ENCODE measurements around the gene BANK1.
"Not testable (repeated sequence)": the region's sequence is repeated elsewhere in the genome, so short reads cannot be mapped to it uniquely, and the experiment has no call there.

The BANK1 gene

DNA sequence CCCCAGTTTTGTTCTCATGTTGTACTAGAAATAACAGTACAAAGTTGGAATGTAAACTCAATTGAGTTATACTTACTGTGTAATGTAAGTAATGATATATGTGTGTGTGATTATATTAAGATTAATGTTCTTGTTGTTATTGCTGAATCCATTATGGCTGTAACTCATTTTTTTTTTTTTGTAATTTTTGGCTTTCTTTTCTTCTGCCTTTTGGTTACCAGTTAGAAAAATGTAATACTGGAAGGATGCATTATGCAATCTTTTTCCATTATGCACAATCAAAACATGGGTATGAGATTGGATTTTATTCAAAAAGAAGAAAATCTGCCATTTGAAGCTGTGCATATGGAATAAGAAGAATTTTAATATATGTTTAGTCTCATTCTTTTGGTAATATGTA, 34.0 kb downstream of the BANK1 start:
- DNase-seq, result no peak

DNA sequence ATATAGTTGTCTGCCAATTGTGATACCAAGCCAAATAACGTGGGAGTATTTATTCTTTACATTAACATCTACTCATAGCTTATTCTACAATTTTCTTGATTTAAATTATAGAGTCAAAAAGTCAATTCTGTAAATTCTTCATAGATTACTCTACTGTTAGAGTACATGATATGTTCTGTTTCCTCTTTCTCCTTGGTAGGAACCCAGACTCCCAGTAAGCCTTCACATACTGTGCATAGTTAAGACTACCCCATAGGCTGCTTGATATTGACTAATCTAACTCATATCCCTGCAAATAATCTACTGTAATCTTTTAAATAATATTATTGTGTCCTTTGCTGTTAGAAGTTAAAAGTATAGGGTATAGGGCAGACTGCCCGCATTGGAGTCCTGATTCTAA, 35.4 kb downstream of the BANK1 start:
- no peak for DNase-seq

DNA sequence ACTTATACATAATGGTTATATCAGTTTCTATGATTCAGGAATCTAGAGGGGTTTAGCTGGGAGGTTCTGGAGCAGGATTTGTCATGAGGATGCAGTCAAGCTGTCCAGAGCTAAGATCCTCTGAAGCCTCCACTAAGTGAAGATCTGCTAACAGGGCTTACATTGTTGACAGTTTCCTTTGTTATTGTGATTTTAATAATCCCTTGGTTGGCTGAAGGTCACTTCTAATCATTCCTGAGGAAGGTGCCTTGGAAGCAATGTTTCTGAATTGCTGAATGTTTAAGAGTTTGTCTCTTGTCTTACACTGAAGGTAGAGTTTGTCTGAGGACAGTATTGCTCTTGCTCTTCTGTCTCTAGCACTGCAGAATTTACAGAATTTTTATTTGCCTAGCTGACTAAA, 41.3 kb downstream of the BANK1 start:
- DNase-seq, result no peak

DNA sequence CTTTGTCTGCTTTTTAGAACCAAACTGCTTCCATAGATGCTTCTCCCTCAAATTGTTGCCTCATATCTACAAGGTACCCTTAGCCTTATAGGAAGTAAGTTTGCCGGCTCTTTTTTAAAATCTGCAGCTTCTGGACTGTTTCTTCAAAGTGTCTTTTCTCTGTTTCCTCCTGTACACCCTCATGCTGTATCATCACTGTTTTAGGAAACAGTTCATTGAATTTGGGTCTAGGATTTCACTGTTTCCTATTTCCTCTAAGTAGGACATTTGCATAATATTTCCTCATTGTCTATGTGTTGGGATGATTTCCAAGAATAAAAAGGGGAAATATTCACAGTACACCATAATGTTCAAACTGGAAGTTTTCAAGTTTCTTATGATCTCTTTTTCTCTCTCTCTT, 43.0 kb downstream of the BANK1 start:
- no peak for DNase-seq

DNA sequence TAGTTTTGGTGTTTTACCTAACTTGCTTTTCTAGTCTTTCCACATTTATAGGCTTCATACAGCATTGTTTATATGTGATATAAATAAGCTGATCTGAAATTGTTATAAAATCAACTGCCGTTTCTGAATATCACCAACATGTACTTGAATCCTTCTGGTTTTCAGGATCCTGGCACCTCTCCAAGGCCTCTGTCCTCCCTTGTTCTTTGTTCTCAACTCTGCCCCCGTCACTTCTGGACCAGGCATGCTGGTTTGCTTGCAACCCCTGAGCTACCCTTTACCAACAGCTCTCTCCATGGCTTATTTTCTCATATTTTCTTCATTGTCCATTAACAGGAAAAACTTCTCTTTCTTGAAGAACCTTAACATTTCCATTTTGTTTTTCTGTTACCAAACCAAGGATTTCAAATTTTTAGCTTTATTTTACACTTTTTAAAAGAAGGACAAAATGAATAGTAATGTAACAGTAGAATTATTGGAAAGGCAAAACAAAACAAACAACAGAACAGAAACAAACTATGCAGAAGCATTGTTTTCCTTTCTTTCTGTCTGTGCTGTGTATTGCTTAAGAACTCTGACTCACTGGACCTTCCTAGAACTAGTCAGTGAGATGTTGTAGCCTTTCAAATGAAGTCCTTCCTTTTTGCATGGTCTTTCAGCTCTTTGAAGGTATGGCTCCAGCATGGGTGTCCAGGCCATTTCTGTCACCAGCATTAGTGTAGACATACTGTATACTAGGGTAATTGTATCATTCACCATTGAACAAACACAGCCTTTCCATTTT, 44.8 kb downstream of the BANK1 start:
- DNase-seq, result no peak

DNA sequence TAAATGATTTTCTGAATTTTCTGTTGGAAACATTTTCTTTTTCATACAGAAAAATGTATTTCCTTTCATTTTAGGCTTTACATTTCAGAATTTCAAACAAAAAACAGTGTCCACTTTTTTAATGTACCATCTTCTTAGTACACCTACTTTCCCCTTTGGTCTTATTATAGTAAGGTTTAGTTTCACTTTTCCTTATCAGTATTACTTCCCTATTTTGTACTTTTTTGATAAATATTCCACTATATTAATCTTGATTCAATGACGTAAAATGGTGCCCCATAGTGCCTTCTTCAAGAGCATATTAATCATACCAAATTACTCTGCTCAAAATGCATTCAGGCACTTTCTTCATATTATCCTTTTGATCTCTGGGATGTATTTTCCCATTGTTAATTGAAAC, 52.5 kb downstream of the BANK1 start:
- DNase-seq, result no peak

DNA sequence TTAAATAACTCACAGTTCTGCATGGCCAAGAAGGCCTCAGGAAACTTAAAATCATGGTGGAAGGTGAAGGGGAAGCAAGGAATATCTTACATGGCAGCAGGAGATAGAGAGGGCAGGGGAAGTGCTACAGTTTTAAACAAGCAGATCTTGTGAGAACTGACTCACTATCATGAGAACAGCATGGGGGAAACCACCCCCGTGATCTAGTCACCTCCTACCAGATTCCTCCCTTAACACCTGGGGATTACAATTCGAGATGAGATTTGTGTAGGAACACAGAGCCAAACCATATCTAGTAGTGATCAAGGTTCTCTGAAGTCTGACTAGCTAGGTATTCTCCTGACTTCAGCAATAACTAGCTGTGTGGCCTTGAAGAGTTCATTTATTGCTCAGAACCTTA, 56.0 kb downstream of the BANK1 start:
- no peak for DNase-seq

DNA sequence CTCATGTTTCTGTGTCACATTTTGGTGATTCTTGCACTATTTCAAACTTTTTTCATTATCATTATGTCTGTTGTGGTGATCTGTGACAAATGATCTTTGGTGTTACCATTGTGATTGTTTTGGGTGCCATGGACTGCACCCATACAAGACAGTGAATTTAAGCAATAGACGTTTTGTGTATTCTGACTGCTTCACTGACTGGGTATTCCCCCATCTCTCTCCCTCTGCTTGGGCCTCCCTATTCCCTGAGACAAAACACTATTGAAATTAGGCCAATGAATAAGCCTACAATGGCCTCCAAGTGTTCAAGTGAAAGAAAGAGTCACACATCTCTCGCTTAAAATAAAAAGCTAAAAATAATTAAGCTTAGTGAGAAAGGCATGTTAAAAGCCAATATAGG, 60.2 kb downstream of the BANK1 start:
- no peak for DNase-seq

DNA sequence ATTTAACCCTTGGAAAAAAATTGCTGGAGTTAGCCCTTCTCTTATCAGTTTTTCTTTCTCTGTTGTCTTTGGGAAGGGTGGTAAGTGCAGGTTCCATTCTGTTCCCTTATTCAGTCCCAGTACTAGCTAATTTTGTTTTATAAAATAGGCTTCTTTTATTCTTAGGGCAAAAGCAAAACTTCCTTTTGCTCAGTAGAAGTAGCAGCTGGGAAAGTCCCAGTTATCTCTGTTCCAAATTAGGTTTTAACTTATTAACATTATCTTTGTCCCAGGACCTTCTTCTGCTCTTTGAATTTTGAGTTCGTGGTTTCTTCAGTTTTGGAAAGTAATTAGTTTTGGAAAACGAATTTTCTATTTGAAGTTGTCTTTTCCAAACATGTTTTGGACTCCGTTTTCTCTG, 61.1 kb downstream of the BANK1 start:
- DNase-seq, result no peak

DNA sequence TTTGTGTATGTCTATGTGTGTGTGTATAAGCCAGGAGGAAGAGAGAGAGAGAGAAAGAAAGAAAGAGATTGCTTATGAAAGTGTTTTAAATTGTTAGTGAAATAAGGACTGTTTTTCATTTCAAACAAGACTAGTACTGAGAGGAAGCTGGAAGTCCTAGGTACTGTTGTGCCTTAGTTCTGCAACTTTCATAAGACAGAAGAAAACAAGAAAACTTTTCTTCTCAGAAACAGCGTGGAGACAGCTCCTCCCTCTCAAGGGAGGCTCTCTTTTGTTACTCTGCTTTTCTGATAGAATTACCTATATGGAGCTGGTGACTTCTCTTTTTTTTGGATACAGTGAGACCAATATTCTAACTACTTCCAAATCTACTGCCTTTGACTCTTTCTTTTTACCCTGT, 62.5 kb downstream of the BANK1 start:
- DNase-seq, result no peak

DNA sequence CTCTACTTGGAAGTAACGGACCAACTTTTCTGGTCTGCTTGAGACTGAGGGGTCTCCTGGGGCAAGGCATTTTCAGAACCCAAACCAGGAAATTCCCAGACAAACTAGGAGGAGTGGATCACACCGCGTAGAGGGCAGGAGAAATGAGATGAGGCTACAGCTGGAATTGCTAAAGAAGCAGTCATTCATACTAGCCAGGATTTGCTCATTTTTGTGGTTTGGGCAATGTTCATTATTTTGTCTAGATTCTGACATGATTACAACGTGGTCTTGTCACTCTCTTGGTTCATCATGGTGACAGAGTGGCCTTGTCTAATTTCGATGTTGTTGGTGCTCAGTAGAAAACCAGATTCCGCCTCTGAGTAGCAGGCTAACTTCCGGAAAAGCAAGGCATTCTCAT, 63.2 kb downstream of the BANK1 start:
- DNase-seq, result no peak

DNA sequence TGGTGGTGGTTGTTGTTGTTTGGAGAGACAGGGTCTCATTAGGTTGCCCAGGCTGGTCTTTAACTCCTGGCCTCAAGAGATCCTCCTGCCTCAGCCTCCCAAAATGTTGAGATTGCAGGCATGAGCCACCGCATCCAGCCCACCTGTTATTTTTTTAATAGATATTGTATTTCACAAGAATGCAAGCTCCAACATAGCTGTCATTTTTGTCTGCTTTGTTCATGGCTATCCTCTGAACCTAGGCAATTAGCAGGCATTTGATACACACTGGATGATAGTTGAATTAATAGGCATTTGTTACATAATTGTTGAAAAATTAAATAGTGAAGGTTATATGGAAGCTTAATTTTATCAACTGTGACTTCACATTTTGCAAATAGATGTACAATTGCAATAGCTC, 64.7 kb downstream of the BANK1 start:
- DNase-seq, result no peak

DNA sequence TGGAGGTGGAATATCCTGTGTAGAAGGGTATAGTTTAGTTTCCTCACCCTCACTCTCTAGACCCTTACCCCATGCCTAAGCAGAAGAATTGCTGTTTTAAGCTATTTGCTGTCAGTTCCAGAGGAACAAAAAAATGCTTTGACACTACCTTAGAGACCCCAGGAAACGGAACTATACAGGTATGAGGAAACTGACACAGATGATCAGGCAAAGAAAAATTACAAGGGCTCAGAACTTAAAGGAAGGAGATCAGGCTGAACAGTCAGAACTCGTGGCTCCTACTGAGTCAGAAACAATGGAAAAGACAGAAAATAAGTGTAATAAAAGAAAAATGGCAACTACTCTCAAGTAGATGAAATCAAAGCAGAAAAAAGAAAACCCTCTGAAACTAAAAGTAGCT, 65.6 kb downstream of the BANK1 start:
- no peak for DNase-seq

DNA sequence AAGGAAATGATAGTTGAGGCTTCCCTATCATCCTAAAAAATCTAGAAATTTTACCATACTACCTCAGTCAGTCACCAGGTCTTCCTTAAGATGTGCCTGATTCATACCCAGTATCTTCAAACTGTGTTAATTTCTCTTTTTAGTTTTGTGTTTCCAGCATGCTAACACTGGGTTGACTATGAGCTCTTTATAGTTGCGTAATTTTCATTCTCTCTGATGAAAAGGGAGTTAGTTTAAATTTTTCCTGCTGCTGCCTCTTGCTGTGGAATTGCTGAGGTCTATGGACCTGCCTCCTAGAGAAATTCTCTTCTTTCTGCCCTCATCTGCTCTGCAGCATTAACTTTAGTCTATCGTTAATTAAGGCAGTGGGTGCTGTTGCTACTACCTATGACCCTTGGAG, 66.6 kb downstream of the BANK1 start:
- DNase-seq, result no peak

DNA sequence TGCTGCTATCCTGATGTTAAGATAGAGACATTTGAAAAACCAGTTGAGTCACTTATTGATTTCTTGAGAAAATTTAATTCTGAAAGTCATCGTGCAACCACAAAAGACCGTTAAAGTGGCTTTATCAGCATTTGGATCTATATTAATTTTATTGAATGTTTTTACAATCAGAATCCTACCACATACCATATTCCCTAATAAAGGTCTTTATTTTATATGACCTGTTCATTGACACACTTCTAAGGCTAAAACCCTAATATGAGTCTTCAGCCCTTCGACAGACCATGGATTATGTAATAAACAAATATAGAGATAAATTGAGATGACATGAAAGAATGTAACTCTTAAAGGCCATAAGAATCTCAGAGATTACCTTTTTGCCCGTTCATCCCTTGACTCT, 68.1 kb downstream of the BANK1 start:
- DNase-seq, result no peak

DNA sequence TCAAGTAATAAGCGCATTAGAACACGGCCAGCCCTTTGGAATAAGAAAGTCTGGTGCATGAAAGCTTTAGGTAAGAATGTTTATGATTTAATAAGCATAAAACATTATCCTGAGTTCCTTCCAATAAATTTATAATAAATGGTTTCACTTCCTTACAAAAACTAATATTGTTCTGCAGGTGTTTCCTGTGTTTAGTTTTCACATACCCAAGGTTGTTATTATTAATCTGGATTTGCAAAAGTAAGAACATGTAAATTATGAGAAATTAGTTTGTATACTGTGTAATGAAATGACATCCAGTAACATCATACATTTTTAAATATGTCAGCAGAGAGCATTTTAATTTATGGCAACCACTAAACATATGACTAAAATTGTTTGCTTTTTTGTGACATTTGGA, 72.1 kb downstream of the BANK1 start:
- no peak for DNase-seq

DNA sequence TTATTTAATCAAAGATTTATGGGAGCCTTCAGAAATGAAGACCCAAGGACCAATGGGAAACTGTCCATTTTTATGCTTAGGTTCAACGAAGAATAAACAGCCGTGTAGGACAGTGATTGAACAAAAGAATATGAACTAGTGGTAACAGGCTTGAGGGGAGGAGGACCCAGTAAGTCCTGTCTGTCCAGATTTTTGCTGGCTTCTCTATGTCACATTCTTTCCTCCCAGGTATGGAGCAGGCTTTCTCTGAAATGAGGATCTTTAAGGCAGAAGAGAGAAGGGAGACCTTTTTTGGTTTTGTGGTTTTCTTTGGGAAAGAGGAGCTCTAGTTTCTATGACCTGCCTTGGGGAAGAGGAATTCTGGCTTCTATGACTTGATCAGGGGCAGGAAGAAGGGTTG, 74.1 kb downstream of the BANK1 start:
- DNase-seq, result no peak

DNA sequence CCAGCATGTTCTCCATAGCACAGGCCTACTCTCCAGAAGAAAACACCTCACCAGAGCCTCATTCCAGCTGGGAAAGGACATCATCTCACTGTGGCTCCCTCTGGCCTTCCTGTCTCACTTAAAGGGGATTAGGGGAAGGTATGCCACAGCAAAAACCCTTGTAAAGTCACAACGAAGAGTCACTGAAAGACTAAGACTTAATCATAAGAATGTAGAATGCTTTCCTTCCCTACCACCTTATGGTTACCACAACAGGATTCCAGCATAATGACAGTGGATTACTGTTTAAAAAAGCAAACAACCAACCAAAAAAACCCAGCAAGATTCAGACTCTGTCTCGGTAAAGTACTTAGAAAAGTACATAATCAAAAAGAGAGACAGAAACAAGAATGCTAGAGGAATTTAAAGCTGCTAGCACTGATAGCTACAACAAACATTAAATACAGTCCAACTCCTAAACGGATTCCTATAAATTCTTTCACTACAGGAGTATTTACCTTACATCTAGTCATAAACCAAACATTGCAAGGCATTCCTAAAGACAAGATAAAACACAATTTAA, 75.1 kb downstream of the BANK1 start:
- no peak for DNase-seq

DNA sequence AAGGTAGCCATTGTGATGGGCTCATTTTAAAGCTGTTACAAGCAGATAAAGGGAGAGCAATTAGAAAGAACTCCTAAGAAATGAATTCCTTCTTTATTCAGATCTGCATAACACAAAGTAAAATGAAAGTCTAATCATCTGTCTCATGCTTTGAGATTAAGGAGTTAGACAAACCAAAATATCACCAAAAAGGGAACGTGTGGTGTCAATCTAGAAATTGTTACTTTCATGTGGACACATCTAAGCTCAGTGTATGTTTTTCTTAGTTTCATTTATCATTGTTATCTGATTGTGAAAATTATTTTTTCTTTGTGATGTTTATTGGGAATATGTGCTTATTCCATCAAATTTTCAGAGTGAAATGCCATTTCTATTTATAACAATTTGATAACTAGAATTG, 80.3 kb downstream of the BANK1 start:
- DNase-seq, result no peak

DNA sequence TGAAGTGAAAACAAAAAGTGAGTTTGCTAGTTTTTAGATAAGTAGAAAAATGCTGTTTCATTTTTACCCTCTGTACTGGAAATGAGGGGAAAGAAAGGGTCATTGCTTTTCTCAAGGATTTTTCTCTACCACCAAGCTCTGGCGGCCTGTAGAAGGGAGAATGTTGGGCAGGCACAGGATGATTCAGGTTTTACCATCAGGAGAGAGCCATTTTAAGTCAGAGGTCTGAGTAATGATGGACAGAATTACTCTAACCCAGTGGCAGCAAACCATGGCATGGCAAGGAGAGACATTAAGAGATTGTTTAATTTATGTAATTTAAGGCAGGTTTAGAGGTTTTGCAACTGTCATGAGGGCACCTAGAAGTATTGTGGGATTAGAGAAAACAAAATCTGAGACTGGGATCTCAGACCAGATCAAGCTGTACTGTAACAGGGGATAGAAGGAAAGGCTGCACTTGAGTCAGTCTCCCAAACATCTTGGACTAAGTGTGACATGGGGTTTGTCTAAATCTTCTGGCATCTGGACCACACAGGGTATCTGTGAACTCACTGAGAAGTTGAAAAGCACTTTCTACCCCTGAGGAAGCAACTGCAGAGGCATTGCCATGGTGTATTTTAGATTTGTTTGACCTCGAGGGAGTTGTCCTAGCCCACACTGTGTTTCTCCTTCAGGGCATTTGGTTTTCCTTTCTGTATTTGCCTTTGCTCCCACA, 81.6 kb downstream of the BANK1 start:
- no peak for DNase-seq

DNA sequence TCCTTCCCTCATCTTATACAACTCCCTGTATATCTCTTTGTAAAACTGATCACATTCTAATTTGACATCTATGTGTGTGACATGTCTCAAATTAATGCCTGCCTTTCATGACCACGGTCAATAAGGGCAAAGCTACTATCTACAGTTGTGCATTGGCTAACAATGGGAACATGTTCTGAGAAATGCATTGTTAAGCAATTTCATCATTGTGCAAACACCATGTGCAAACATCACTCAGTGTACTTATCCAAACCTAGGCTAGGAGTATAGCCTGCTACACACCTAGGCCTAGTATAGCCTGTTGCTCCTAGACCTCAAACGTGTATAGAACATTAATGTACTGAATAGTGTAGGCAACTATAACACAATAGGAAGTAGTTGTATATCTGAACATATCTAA, 95.0 kb downstream of the BANK1 start:
- no peak for DNase-seq

DNA sequence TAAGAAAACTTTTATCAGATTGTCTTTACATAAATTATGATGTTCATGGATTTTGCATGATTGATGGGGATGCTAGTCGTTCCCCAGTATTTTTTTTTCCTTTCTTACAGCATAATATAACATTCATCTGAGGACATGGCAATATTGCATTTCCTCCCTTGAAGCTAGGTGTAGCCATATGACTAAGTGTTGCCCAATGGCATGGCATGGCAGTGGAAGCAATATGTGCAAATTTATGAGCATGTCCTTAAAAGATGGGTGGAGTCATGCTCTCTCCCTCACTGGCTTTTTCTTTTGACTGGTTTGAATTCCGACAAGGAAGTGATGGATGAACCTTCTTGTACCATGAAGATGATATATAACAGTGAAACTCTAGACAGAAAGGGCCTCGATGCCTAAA, 96.3 kb downstream of the BANK1 start:
- DNase-seq, result no peak

DNA sequence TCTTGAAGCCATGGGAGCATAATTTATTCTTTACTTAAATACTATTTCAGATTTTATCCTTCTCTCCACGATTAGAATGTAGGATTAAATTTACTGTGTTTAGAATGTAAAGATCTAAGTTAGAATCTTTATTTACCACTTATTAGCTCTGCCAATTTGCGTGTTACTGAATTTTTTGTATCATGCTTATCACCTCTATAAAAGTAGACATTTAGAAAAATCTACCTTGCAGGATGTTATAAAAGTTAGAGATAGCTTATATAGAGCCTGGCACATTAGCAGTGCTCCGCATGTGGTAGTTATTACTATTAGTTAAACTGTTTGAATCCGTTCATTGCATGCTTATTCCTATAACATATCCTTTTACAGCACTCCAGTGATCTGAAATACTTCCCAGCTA, 97.9 kb downstream of the BANK1 start:
- no peak for DNase-seq

DNA sequence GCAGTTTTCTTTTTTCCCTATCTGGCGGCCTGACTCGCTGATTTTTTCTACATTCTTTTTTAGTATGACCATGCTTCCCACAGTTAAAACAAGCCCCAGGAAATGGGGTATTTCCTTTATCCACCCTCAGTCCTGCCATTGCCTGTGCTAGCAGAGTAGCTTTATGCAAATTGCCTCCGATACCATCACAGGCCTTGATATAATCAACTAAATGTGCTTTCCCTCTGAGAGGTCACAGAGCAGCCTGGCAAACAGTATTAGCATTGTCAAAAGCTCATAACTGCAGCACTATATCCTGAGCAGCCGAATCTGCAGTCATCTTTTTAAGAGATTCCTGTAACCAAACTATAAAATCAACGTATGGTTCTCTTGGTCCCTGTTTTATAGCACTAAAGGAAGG, 115.0 kb downstream of the BANK1 start:
- not testable (repeated sequence) for DNase-seq
